ENCODE data around the gene FBXW7. TPM values are rescaled to one million over a fixed set of nuclear protein-coding genes. Genes with fewer than 3 reads are reported as not detected.

Gene FBXW7
- total and polyA plus RNA-seq, 5 donors = 14.8 to 52.2 (median 47.3) TPM

DNA sequence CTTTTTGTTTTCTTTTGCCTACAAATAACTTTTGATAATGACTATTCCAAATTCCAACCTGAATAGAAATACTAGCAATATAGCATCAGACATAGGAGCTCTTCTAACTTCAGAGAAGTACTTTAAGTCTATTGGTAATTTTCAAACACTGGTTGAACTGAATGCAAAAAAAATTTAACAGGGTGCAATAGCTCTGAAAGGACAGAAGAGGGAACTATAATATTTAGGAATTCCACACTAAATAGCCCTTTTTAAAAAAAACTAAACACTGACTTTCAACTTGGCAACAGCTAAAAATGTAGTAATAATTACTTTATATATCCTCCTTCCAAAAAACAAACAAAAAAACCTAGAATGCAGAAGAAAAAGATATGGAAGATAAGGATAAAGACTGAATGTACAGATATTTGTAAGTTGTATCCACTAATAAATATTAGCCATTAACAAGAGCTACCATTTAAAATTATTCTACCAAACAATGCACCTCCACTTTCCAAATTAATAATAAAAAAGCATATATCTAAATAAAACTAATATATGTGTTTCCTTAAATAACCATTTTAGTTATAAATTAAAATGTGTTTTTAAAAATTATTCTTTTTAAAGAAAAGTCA lies 81.4 kb downstream of the FBXW7 start:
- H3K4me1 ChIP-seq (ENCODE audit: control insufficient read depth, insufficient read depth, low read length) = no peaks in the 10 kb centered on the region
- intact Hi-C loops (cut with DNase I) = no loop called here
- H3K27me3 ChIP-seq (ENCODE audit: control insufficient read depth, insufficient read depth) = no peaks in the 10 kb centered on the region
- DNase-seq (no peak), ATAC-seq (no peak)
- no peaks in the 10 kb centered on the region for H3K9me3 ChIP-seq (ENCODE audit: control insufficient read depth, low read length)
- H3K27ac ChIP-seq (ENCODE audit: low read length) = no peak overlapping the region
- no peak overlapping the region for H3K4me3 ChIP-seq (ENCODE audit: low read length)

DNA sequence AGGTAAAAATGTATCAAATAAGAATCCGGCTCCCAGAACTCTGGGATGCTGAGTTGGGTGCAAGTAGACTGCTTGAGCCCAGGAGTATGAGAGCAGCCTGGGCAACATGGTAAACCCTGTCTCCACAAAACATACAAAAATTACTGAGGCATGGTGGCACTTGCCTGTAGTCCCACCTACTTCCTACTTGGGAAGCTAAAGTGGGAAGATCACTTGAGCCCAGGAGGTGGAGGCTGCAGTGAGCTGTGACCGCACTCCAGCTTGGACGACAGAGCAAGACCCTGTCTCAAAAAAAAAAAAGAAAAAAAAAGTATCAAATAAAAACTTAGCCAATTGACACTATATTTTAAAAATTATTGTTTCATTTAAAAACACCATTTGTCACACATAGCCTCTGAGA lies 84.4 kb downstream of the FBXW7 start:
- WGBS = 87% methylated on average over 3 of the region's 3 CpGs
- H3K27me3 ChIP-seq (ENCODE audit: control insufficient read depth, insufficient read depth) = no peaks in the 10 kb centered on the region
- intact Hi-C loops (cut with DNase I) = no loop called here

DNA sequence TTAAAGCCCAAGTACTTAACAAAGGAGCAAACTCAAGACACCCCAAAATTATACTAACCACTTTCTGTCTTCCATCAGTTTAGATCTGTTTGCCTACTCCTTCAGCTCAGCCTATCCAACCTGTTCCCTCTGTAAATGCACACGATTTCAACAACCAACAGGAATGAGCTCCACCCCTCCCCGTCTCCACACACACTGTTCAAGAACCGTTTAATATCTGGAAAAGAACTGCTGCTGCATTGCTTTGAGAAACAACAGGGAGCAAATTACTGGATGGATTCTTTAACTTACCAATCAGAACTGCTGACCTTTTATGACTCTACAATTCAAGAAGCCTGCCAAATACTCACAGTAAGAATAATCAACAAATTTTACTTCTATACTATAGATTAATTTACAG lies 87.0 kb downstream of the FBXW7 start:
- H3K4me3 ChIP-seq (ENCODE audit: low read length) = no peak overlapping the region
- H3K9me3 ChIP-seq (ENCODE audit: control insufficient read depth, low read length) = no peaks in the 10 kb centered on the region
- ATAC-seq = no peak
- DNase-seq = no peak
- no peaks in the 10 kb centered on the region for H3K27me3 ChIP-seq (ENCODE audit: control insufficient read depth, insufficient read depth)
- H3K27ac ChIP-seq (ENCODE audit: low read length) = no peak overlapping the region
- WGBS = 68% methylated on average over 3 of the region's 3 CpGs
- intact Hi-C loops (cut with DNase I) = no loop called here
- H3K4me1 ChIP-seq (ENCODE audit: control insufficient read depth, insufficient read depth, low read length) = no peaks in the 10 kb centered on the region

More for the DNA sequence above, 84.4 kb downstream of the FBXW7 start:
- DNase-seq = no peak
- H3K27ac ChIP-seq (ENCODE audit: low read length) = no peak overlapping the region
- no peaks in the 10 kb centered on the region for H3K9me3 ChIP-seq (ENCODE audit: control insufficient read depth, low read length)
- H3K4me1 ChIP-seq (ENCODE audit: control insufficient read depth, insufficient read depth, low read length) = no peaks in the 10 kb centered on the region
- no peak for ATAC-seq
- no peak overlapping the region for H3K4me3 ChIP-seq (ENCODE audit: low read length)

DNA sequence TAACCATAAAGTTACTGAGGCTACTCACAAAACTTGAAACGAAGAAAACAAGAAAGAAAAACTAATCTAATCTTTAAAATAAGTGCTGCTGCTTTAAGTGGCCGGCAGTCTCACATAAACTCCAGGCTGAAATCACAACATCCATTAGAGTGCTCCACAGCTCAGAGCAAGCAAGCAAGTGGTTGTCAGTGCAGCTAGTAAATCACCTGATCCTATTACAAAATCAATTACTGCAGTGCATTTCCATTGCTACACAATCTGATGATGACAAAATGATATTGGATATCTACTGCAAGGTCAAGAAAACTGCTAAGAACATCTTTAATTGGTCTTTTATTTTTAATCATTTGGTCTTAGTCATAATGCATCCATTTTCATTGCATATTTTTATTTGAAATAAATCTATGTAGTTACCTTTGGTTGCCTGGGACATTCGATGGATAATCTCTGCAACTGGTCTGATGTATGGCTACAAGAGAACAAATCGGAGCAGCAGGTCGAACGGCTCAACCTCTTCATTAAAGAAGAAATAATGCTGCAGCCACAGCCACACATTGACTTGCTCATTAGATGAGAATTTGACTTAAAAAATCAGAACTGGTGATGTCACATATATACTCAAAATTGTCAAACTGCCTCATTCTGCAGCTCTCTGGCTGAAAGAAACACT lies 87.7 kb downstream of the FBXW7 start:
- no peaks in the 10 kb centered on the region for H3K27me3 ChIP-seq (ENCODE audit: control insufficient read depth, insufficient read depth)
- WGBS = 85% methylated on average over 6 of the region's 6 CpGs
- no peak for ATAC-seq
- no peak for DNase-seq
- intact Hi-C loops (cut with DNase I) = no loop called here
- H3K9me3 ChIP-seq (ENCODE audit: control insufficient read depth, low read length) = no peaks in the 10 kb centered on the region
- H3K4me3 ChIP-seq (ENCODE audit: low read length) = no peak overlapping the region
- H3K27ac ChIP-seq (ENCODE audit: low read length) = no peak overlapping the region
- H3K4me1 ChIP-seq (ENCODE audit: control insufficient read depth, insufficient read depth, low read length) = no peaks in the 10 kb centered on the region

DNA sequence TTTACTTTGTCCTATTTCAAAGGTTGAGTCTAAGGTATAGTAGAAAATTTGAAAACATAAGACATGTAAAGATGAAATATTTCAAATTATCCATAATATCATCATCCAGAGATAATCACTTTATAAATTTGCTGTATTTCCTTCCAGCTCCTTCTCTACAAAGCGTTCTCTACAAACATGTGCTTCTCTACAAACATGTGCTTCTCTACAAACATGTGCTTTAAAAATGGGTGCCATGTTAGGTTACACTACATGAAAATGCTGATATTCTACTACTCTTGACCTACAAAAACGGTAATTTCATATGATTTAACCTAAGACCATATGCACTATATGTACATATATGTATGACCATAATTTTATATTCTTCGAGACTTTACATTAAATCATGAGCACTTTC lies 92.0 kb downstream of the FBXW7 start:
- intact Hi-C loops (cut with DNase I) = no loop called here
- no peak overlapping the region for H3K4me3 ChIP-seq (ENCODE audit: low read length)
- no peaks in the 10 kb centered on the region for H3K4me1 ChIP-seq (ENCODE audit: control insufficient read depth, insufficient read depth, low read length)
- no peaks in the 10 kb centered on the region for H3K27me3 ChIP-seq (ENCODE audit: control insufficient read depth, insufficient read depth)
- no peaks in the 10 kb centered on the region for H3K9me3 ChIP-seq (ENCODE audit: control insufficient read depth, low read length)
- WGBS = 97% methylated on average over 3 of the region's 3 CpGs
- H3K27ac ChIP-seq (ENCODE audit: low read length) = no peak overlapping the region
- DNase-seq (no peak), ATAC-seq (no peak)

DNA sequence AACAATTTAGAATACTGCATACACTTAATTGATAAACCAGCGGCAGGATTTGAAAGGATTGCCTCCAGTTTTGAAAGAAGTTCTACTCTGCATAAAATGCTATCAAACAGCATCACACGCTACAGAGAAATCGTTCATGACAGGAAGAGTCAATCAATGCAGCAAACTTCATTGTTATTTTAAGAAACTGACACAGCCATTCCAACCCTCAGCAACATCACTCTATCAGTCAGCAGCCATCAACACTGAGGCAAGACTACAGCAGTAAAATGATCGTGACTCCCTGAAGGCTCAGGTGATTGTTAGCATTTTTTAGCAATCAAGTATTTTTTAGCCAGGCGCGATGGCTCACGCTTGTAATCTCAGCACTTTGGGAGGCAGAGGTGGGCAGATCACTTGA lies 98.3 kb downstream of the FBXW7 start:
- no peak for ATAC-seq
- H3K27me3 ChIP-seq (ENCODE audit: control insufficient read depth, insufficient read depth) = no peaks in the 10 kb centered on the region
- no peaks in the 10 kb centered on the region for H3K4me1 ChIP-seq (ENCODE audit: control insufficient read depth, insufficient read depth, low read length)
- H3K9me3 ChIP-seq (ENCODE audit: control insufficient read depth, low read length) = no peaks in the 10 kb centered on the region
- DNase-seq = no peak
- no peak overlapping the region for H3K4me3 ChIP-seq (ENCODE audit: low read length)
- 94% methylated on average over 7 of the region's 7 CpGs for WGBS
- H3K27ac ChIP-seq (ENCODE audit: low read length) = no peak overlapping the region
- intact Hi-C loops (cut with DNase I) = no loop called here

DNA sequence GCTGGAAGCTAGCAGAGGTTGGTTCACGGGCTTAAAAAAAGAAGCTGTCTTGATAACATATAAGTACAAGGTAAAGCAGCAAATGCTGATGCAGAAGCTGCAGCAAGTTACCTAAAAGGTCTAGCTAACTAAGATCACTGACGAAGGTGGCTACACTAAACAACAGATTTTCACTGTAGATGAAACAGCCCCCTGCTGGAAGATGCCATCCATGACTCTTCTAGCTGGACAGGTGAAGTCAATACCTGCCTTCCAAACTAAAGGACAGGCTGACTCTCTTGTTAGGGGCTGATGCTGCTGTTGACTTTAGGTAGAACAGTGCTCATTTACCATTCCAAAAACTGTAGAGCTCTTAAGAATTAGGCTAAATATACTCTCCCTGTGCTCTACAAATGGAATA lies 99.5 kb downstream of the FBXW7 start:
- no peaks in the 10 kb centered on the region for H3K27me3 ChIP-seq (ENCODE audit: control insufficient read depth, insufficient read depth)
- intact Hi-C loops (cut with DNase I) = no loop called here
- ATAC-seq (no peak), DNase-seq (no peak)
- WGBS = 96% methylated on average over 2 of the region's 2 CpGs
- H3K27ac ChIP-seq (ENCODE audit: low read length) = no peak overlapping the region
- no peaks in the 10 kb centered on the region for H3K9me3 ChIP-seq (ENCODE audit: control insufficient read depth, low read length)
- no peaks in the 10 kb centered on the region for H3K4me1 ChIP-seq (ENCODE audit: control insufficient read depth, insufficient read depth, low read length)
- H3K4me3 ChIP-seq (ENCODE audit: low read length) = no peak overlapping the region

DNA sequence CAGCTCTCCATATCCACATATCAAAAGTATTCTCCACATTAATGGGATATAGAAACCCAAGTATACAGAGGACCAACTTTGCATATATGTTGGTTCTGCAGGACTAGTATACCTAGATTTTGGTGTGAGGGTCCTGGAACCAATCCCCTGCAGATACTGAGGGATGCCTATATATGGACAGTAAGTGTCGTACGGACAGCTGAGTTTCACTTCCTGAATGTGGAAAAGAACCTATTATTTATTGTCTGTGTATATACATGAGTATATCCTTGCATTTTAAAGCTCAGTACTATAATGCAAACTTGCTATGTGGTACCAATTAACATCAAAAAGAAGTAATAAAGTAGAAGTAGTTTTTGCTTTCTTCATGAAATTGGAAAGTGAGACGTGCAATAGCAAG lies 101.9 kb downstream of the FBXW7 start:
- H3K4me1 ChIP-seq (ENCODE audit: control insufficient read depth, insufficient read depth, low read length) = no peaks in the 10 kb centered on the region
- DNase-seq = no peak
- intact Hi-C loops (cut with DNase I) = no loop called here
- ATAC-seq = no peak
- no peak overlapping the region for H3K27ac ChIP-seq (ENCODE audit: low read length)
- 90% methylated on average over 3 of the region's 3 CpGs for WGBS
- no peaks in the 10 kb centered on the region for H3K9me3 ChIP-seq (ENCODE audit: control insufficient read depth, low read length)
- no peaks in the 10 kb centered on the region for H3K27me3 ChIP-seq (ENCODE audit: control insufficient read depth, insufficient read depth)
- no peak overlapping the region for H3K4me3 ChIP-seq (ENCODE audit: low read length)

DNA sequence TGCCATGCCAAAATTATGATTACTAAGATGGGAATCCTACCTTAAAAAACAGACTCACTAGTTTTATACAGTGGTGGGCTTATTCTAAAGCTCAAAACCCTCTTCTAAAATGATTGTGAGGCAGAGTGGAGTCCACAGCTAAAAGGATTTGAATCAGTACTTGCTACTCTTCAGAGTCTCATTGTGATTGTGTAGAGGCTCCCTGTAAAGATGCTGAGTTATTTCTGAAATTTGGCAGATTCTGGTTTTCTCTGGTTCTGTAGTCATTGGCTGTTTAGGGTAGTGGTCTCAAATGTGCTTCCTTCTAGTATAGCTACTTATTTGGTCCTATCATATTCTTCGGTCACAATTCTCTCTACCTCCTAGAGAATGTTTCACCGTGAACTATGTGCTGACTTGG lies 104.1 kb downstream of the FBXW7 start:
- intact Hi-C loops (cut with DNase I) = no loop called here
- no peak for ATAC-seq
- H3K4me1 ChIP-seq (ENCODE audit: control insufficient read depth, insufficient read depth, low read length) = no peaks in the 10 kb centered on the region
- no peaks in the 10 kb centered on the region for H3K27me3 ChIP-seq (ENCODE audit: control insufficient read depth, insufficient read depth)
- no peak overlapping the region for H3K4me3 ChIP-seq (ENCODE audit: low read length)
- H3K27ac ChIP-seq (ENCODE audit: low read length) = no peak overlapping the region
- 95% methylated on average over 2 of the region's 2 CpGs for WGBS
- no peak for DNase-seq
- no peaks in the 10 kb centered on the region for H3K9me3 ChIP-seq (ENCODE audit: control insufficient read depth, low read length)

DNA sequence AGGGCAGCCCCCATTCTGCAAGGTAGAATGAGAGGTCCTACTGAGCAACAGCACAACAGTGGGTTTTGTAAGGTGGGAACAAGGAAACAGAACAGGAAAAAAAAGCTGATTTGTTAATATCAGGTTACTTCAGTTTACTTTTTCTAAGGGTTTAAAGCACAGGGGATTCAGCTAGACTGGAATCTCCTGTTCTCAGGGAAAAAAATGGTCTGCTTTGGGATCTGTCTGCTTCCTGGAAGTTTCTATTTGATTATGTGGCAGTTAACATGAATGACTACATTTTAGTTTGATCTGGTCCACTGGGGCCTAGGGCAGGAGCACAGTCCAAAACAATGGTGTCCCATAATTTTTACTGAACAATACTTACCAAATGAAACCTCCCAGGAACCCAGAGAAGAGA lies 104.6 kb downstream of the FBXW7 start:
- ATAC-seq = no peak
- H3K4me1 ChIP-seq (ENCODE audit: control insufficient read depth, insufficient read depth, low read length) = no peaks in the 10 kb centered on the region
- DNase-seq = no peak
- H3K4me3 ChIP-seq (ENCODE audit: low read length) = no peak overlapping the region
- intact Hi-C loops (cut with DNase I) = no loop called here
- H3K27me3 ChIP-seq (ENCODE audit: control insufficient read depth, insufficient read depth) = no peaks in the 10 kb centered on the region
- H3K9me3 ChIP-seq (ENCODE audit: control insufficient read depth, low read length) = no peaks in the 10 kb centered on the region
- H3K27ac ChIP-seq (ENCODE audit: low read length) = no peak overlapping the region

DNA sequence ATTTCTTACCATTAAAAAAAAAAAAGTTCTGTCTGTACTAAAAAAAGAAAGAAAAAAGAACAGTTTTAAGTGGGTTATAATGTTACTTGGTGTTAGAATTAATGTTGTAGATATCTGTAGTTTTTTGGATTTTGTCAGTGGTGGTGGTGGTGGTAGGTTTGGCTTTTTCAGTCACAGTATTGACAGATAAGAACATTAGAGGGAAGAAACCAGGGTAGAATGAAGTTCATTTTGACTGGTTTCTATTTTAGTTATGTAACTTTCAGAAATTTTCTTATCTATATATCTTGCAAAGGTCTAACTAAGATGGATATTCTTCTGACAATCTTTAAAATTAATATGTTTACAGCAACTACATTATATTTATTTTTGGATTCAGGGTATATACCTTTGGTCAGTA lies 105.4 kb downstream of the FBXW7 start:
- H3K9me3 ChIP-seq (ENCODE audit: control insufficient read depth, low read length) = no peaks in the 10 kb centered on the region
- ATAC-seq (no peak), DNase-seq (no peak)
- H3K4me3 ChIP-seq (ENCODE audit: low read length) = no peak overlapping the region
- H3K27me3 ChIP-seq (ENCODE audit: control insufficient read depth, insufficient read depth) = no peaks in the 10 kb centered on the region
- intact Hi-C loops (cut with DNase I) = no loop called here
- no peaks in the 10 kb centered on the region for H3K4me1 ChIP-seq (ENCODE audit: control insufficient read depth, insufficient read depth, low read length)
- no peak overlapping the region for H3K27ac ChIP-seq (ENCODE audit: low read length)

DNA sequence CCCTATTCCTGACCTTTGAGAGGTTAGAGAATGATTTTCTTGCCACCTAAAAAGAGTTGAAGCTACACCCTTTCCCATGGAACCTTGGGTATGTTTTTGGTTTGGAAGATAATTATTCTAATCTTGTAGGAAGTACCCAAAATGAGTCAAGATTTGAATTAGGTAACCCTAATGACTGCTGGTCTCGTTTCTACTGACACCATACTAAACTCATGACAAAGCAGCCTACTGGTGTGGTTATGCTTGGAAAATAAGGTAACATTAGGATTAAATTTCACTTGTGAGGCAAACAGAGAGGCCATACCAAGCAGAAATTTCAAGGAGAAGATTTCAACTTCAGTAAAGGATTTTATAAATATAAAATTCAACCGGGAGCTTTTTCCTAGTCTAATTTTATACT lies 107.9 kb downstream of the FBXW7 start:
- no peaks in the 10 kb centered on the region for H3K4me1 ChIP-seq (ENCODE audit: control insufficient read depth, insufficient read depth, low read length)
- H3K27ac ChIP-seq (ENCODE audit: low read length) = no peak overlapping the region
- DNase-seq (no peak), ATAC-seq (no peak)
- 92% methylated on average over 2 of the region's 2 CpGs for WGBS
- H3K9me3 ChIP-seq (ENCODE audit: control insufficient read depth, low read length) = no peaks in the 10 kb centered on the region
- intact Hi-C loops (cut with DNase I) = no loop called here
- H3K27me3 ChIP-seq (ENCODE audit: control insufficient read depth, insufficient read depth) = no peaks in the 10 kb centered on the region
- H3K4me3 ChIP-seq (ENCODE audit: low read length) = no peak overlapping the region
